ENCODE data around the gene ANTKMT.
"Not testable (repeated sequence)": the region's sequence is repeated elsewhere in the genome, so short reads cannot be mapped to it uniquely, and the experiment has no call there.

The ANTKMT gene

DNA sequence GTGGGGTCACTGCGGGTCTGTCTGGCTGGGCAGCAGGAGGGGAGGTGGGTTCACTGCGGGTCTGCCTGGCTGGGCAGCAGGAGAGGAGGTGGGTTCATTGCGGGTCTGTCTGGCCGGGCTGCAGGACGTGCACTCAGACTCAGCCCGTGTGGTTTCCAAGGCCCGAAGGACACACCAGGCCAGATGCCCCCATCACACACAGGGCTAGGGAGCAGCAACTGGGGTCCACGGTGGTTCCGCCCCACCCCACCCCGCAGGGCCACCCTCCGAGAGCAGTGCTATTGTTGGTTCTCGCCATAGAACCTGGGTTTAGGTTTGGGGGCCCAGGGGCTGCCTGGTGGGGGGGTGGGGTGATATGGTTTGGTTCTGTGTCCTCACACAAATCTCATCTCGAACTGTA is 25.7 kb downstream of the ANTKMT start:
- DNase-seq, result no peak

DNA sequence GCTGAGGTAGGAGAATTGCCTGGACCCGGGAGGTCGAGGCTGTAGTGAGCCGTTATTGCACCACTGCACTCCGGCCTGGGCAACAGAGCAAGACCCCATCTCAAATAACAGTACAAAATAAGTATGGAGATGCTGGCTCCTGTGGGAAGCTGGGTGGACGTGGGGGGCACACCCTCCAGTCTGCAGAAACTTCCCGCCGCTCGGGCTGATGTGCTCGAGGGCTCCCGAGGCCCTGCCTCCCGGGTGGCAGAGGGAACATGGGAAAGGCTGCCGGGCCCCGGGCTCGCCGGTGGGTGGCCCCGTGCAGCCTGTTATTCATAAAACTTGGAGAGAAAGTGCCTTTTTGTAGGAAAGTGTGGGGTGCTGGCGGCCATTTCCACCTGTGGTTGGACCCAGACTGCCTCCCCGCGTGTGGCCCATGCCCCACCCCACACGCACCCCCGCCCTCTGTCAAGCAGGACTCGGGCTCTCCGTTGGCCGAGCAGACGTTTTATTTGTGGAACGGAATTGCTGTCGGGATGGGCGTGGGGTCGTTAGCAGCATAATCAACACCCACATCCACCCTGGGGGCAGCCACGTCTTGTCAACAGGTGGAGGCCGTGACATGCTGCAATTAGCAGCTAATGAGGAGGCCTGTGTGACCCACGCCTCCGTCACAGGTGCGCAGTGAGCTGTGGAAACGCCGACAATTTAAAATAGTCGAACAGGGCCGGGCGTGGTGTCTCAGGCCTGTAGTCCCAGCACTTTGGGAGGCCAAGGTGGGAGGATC is 27.2 kb downstream of the ANTKMT start:
- no peak for DNase-seq

DNA sequence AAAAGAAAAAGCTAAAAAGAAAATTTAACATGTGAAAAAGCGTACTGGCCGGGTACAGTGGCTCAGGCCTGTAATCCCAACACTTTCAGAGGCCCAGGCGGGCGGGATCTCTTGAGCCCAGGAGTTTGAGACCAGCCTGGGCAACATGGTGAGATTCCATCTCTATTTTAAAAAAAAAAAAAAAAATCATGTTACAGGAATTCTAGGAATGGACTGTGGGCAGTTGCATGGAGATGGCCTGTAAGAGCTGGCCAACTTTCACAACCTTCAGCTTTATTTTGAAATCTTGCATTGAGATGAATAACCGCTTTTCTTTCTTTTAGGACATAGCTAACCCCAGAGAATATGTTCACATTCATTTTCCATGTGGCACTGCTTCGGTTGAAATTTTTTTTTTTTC is 28.1 kb downstream of the ANTKMT start:
- DNase-seq, result no peak

GRCh38 chr16:750485-750884 is 29.5 kb downstream of the ANTKMT start:
- DNase-seq, result no peak

GRCh38 chr16:751152-752006 is 30.4 kb downstream of the ANTKMT start:
- DNase-seq, result no peak

GRCh38 chr16:752007-752312 is 31.0 kb downstream of the ANTKMT start:
- DNase-seq, result no peak

DNA sequence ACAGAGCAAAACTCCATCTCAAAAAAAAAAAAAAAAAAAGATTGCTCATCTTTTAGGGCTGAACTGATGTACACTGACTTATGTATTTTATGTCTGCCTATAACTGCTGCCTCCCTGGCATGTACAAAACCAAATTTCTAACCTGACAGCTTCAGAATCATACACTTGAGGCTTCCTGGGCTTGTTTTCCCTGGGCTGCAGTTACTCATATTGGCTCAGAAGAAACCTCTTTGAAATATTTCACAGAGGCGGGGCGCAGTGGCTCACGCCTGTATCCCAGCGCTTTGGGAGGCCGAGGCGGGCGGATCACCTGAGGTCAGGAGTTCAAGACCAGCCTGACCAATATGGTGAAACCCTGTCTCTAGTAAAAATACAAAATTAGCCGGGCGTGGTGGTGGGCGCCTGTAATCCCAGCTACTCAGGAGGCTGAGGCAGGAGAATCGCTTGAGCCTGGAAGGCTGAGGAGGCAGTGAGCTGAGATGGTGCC is 33.2 kb downstream of the ANTKMT start:
- not testable (repeated sequence) for DNase-seq

- no peak for DNase-seq
Measured at GRCh38 chr16:754656-755055, 33.7 kb downstream of the ANTKMT start.

DNA sequence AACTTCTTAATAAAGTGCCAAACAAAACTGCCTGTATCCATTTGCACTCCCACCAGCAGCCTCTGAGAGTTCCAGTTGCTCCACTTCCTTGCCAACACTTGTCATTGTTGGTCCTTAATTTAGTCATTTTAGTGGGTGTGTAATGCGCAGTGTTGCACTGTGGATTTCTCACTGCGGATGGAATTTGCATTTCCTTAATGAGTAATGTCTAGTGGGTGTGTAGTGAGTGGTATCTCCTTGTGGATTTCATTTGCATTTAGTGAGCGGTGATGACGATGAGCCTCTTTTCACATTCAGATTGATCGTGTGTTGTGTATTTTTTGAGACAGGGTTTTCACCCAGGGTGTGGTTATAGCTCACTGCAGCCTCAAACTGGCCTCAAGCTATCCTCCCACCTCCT is 35.5 kb downstream of the ANTKMT start:
- no peak for DNase-seq

- DNase-seq, result no peak
Measured at GRCh38 chr16:759110-759910, 38.4 kb downstream of the ANTKMT start.

DNA sequence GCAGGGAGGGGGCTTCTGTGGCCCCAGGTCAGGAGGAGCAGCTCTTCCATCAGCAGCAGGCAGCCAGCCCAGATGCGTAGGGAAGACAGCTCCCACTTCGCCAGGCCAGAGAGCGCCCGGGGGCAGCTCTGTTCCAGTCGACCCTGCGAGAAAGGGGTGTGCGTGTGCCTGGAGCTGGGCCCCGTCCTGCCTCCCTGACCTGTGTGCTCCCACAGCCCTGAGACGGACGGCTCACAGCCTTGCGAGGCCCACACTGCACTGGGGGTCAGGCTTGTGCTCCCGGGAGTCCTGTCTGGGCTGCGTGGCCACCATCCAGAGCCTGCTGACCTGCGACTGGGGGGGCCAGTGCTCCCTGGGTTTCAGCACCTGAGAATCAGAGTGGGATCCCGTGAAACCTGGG is 39.1 kb downstream of the ANTKMT start:
- DNase-seq, result no peak

GRCh38 chr16:760545-761343 is 39.8 kb downstream of the ANTKMT start, which contains the start of gene MSLN:
MSLN (plus strand) TSS chr16:760734; CDS start chr16:762681, 1,947 bp downstream.
- no peak for DNase-seq

DNA sequence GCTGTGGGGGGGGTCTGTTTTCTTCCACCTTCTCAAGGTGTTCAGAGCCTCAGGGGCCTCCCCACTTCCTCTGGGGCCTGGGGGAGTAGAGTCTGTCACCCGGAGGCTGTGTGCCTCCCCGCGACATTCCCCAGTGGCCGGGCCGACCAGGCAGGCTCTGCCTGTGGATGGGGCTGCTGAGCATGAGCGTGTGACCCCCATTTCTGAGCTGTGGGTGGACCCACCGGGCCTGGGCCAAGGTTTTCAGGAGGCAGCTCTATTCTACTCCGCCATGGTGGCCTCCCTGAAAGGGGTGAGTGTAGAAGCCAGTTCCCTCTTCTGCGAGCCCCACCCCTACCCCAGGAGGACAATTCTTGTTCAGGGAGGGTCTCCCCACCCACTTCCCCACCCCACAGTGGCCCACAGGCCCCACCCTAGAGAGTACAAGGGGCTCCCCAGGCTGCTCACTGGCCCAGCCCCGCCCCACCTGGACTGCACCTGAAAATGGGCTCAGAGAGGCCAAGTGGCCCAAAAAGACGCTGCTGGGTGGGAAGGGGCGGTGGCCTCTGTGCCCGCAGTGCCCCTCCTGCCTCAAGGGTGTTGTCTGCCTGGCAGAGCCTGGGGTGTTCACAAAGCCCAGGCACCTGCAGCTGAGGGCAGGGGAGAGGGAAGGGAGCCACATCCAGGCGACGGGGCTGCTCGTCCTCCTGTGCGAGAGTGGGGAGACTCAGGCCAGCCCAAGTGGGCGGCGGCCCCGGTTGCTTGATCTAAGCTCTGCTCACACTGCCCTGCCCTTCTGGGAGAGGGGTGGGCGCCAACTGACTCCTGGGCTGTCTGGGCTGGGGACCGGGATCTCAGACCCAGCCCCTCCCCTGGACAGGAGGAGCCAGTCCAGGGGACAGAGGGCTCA is 40.9 kb downstream of the ANTKMT start:
- DNase-seq, result no peak

GRCh38 chr16:762595-763268 is 41.8 kb downstream of the ANTKMT start:
- DNase-seq, result no peak

DNA sequence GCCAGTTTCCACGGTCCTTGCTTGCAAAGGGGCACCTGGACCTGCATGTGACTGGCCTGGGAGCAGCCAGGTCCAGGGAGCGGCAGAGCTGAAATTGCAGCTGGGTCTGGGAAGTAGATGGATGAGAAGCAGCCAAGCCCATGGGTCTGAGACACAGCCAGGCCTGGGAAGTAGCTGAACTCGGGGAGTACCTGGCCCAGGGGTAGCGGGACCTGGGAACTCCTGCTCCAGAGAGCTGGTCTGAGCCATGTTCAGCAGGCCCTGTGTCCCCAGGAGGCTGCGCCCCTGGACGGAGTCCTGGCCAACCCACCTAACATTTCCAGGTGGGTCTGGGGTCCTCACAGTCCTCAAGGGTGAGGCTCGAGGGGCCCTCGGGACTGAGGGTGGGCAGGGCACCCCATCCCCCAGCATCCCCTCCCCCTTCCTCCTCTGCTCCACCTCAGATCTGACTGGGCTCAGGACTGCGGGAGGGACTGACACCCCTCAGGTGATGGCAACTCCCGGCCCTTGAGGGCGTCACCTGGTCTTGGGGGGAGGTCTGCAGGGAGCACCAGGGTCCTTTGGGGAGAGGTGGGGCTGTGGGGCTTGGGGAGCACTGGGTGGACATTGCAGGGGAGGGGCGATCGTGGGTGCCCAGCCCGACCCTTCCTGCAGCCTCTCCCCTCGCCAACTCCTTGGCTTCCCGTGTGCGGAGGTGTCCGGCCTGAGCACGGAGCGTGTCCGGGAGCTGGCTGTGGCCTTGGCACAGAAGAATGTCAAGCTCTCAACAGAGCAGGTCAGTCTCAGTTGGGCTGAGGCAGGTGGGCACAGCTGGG is 42.6 kb downstream of the ANTKMT start:
- no peak for DNase-seq

GRCh38 chr16:764184-764750 is 43.3 kb downstream of the ANTKMT start:
- no peak for DNase-seq

DNA sequence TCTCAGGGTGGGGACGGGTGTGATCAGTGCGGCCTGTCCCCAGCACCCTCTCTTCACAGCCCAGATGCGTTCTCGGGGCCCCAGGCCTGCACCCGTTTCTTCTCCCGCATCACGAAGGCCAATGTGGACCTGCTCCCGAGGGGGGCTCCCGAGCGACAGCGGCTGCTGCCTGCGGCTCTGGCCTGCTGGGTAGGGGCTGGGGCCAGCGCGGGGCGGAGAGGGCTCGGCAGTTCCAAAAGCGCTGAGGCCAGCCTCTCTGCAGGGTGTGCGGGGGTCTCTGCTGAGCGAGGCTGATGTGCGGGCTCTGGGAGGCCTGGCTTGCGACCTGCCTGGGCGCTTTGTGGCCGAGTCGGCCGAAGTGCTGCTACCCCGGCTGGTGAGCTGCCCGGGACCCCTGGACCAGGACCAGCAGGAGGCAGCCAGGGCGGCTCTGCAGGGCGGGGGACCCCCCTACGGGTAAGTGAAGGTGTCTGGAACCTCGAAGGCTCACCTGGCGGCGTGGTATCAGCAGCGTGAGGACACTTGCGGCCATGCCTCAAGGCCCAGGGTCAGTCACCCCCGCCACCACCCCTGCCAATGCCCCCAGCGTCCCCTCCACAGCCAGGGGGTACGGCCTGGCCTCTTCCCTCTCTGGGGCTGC is 44.0 kb downstream of the ANTKMT start:
- DNase-seq, result no peak

DNA sequence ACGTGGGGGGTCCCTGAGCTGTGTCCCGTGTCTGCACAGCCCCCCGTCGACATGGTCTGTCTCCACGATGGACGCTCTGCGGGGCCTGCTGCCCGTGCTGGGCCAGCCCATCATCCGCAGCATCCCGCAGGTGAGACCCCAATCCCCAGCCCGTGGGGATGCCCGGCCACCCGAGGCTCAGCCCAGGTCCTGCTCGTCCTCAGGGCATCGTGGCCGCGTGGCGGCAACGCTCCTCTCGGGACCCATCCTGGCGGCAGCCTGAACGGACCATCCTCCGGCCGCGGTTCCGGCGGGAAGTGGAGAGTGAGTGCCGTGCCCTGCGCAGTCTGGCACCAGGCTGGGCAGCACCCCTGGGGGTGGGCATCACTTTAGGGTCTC is 44.5 kb downstream of the ANTKMT start:
- no peak for DNase-seq
